NCI-H1105 treated with DMSO at 0.1 percent for 48 hours (cell line): ENCODE data around the gene GXYLT2.
A peak's percentile ranks its signal among the peaks of the same experiment; 100 is the strongest.

Experiments used
- DNase-seq: peaks from one replicate; lab custom pipeline; 2025; lab: John Stamatoyannopoulos, UW

GXYLT2 gene

GRCh38 chr3:72932416-72932815 lies 44.6 kb downstream of the GXYLT2 start:
- no peak for DNase-seq

GRCh38 chr3:72938471-72939265 lies 50.8 kb downstream of the GXYLT2 start:
- DNase-seq: peak; percentile 32

- DNase-seq: no peak
Observed at GRCh38 chr3:72941245-72941644, 53.4 kb downstream of the GXYLT2 start.

- no peak for DNase-seq
Observed at GRCh38 chr3:72942427-72942826, 54.6 kb downstream of the GXYLT2 start.

GRCh38 chr3:72944696-72945095 lies 56.9 kb downstream of the GXYLT2 start:
- no peak for DNase-seq

GRCh38 chr3:72947715-72948490 lies 60.1 kb downstream of the GXYLT2 start:
- no peak for DNase-seq

- no peak for DNase-seq
Observed at GRCh38 chr3:72949016-72949415, 61.2 kb downstream of the GXYLT2 start.

- DNase-seq: no peak
Observed at GRCh38 chr3:72950372-72950771, 62.5 kb downstream of the GXYLT2 start.

- no peak for DNase-seq
Observed at GRCh38 chr3:72950801-72951200, 63.0 kb downstream of the GXYLT2 start.

GRCh38 chr3:72951259-72951722 lies 63.4 kb downstream of the GXYLT2 start:
- no peak for DNase-seq

- DNase-seq: no peak
Observed at GRCh38 chr3:72953325-72953956, 65.6 kb downstream of the GXYLT2 start.

- no peak for DNase-seq
Observed at GRCh38 chr3:72957297-72957696, 69.5 kb downstream of the GXYLT2 start.

- no peak for DNase-seq
Observed at GRCh38 chr3:72959336-72959735, 71.5 kb downstream of the GXYLT2 start.

- DNase-seq: peak; percentile 3
Observed at GRCh38 chr3:72960812-72961518, 73.1 kb downstream of the GXYLT2 start.

- no peak for DNase-seq
Observed at GRCh38 chr3:72961752-72962151, 73.9 kb downstream of the GXYLT2 start.

- DNase-seq: no peak
Observed at GRCh38 chr3:72962317-72962716, 74.5 kb downstream of the GXYLT2 start.

GRCh38 chr3:72964633-72965032 lies 76.8 kb downstream of the GXYLT2 start:
- DNase-seq: no peak

- DNase-seq: no peak
Observed at GRCh38 chr3:72968266-72968664, 80.4 kb downstream of the GXYLT2 start.

GRCh38 chr3:72969766-72970165 lies 81.9 kb downstream of the GXYLT2 start:
- no peak for DNase-seq

- DNase-seq: no peak
Observed at GRCh38 chr3:72970942-72971341, 83.1 kb downstream of the GXYLT2 start.

- no peak for DNase-seq
Observed at GRCh38 chr3:72972706-72973030, 84.8 kb downstream of the GXYLT2 start.

GRCh38 chr3:72973031-72973723 lies 85.3 kb downstream of the GXYLT2 start:
- no peak for DNase-seq
